NCI-H2029 (cell line): ENCODE results near the gene BBLN.

Source experiments
- DNase-seq: peaks from one replicate; lab custom pipeline; 2025; lab: John Stamatoyannopoulos, UW

BBLN gene

GRCh38 chr9:128145536-128145935 is 14.5 kb upstream of the BBLN start:
- no peak for DNase-seq

DNA sequence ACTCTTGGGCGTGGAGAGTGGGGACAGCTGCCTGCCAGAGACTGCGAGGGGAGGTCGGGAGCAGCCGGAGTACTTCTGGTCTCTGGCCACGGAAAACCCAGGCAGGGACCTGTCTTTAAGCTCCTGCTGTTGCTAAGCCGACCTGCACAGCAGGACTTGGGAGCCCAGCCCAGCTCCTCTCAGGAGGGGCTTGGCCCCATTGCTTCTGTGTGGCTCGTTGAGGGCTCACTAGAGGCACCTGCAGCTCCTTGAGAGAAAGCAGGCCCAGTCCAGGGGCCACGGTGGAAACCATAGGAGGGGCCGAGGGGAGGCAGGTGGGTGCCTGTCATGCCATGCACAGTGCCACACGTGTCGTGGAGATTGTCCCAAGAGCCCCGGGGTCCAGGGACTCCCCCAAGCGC is 14.1 kb upstream of the BBLN start:
- no peak for DNase-seq

DNA sequence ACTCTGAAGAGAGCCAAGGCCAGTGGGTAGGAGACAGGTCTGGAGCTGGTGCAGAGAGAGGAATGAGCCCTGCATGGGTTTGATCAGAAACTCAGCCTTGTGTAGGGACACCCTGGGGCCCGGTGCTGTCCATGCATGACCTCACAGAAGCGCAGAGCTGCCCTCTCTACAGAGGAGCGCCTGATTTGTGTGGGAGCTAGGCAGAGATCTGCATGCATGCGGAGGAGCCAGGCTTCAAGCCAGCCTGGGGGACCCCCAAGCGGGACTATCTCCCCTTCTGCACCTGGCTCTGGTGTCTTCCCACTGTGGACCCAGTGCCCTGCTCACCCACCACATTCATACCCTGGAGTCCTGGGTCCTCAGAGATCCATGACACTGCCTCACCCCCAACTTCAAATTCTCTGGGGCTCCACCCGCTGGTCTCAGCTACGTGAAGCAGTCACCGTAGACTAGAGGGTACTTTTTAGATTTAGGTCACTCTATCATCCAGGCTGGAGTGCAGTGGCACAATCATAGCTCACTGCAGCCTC is 13.4 kb upstream of the BBLN start:
- no peak for DNase-seq

DNA sequence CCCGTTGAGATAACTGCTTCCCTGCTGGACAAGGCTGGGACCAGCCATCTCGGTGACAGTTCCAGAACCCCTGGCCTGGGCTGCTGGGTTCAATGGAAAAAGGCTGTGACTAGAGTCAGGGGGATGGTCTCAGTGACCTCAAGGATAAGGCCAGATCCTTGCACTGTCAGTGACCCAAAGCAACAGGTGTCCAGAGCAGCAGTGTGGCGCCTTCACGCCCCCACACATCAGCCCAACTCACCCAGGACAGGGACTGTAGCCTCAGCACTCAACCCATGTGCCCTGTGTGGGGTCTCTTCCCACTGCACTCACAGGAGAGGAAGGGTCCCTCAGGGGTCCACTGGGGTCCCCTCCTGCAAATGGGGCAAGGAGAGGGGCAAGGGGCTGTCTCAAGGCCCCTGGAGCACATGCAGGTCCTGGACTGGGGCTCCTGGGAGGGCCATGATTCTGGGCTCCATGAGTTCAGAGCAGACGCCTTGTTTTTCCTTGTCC is 11.5 kb upstream of the BBLN start:
- no peak for DNase-seq

DNA sequence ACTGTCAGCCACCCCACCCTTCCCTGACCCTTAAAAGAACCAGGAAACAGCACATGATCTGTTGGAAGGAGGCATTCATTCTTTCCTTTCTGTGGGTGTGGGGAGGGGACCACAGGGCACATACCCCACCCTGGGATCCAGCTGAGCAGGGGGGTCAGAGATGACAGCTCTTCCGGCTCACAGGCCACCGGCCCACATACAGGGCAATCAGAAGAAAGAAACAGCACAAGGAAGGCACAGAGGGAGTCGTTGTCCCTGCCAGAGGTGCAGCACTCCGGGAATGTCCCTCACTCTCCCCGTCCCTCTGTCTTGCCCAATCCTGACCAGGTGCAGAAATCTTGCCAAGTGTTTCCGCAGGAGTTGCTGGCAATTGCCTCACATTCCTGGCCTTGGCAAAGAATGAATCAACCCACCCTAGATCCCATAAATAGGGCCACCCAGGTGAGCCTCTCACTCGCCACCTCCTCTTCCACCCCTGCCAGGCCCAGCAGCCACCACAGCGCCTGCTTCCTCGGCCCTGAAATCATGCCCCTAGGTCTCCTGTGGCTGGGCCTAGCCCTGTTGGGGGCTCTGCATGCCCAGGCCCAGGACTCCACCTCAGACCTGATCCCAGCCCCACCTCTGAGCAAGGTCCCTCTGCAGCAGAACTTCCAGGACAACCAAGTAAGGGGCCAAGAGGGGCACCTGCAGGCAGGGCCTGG is 10.9 kb upstream of the BBLN start, which contains the start of gene LCN2:
LCN2 (plus strand) TSS at position 453 of the 701 bp plus-strand sequence; CDS start at position 526, 73 bp downstream.
- DNase-seq: no peak

DNA sequence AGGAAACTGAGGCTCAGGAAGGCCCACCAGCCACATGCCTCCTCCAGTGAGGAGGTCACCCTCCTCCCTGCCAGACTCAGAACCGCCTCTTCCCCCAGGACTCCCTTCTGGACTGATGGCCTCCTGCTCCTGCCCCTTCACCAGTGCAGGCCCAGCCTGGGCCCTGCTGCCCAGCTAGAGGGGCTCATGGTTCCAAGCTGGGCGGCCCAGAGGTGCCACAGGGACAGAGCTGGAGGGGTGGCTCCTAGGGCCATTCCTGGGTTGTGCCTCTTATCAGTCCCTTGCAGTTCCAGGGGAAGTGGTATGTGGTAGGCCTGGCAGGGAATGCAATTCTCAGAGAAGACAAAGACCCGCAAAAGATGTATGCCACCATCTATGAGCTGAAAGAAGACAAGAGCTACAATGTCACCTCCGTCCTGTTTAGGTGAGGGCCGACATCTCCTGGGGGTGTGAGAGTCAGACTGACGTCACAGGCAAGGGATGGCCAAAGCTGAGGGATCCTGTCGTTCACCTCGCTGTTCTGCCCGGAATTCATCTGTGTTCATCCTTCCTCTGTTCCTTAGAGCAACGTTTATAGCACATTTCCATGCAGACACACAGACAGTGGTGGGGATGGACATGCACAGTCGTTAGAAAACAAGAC is 10.0 kb upstream of the BBLN start:
- DNase-seq: no peak

DNA sequence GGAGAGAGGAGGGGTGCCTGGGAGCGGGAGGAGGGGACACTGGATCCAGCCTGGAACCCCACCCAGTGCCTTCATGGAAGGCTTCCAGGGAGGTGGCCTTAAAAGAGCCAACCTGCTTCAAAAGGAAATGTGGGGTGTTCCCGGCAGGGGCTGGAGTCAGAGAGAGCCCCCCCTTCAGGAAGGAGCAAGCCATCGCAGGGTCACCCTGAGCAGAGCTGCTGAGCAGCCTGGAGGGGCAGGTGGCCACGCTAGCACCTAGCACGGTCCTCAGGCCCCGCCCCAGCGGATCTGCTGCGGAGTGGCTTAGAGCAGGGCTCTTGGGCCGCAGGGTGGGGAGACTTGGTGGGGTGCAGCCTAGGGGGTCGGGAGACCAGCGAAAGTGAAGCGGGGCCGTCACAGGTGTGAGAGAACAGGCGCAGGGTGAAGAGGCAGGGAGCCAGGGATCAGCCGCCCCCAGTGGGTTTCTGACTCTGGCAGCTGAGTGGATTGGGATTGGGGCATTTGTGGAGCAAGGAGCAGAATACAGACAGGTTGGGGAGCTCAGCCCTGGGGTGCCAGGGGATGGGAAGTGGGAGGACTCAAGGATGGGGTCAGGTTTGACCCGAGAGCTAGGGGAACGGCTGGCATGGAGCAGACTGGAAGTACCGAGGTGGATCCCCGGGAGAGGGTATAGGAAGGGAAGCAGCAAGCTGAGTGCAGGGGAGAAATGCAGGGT is 9.3 kb upstream of the BBLN start:
- no peak for DNase-seq

DNA sequence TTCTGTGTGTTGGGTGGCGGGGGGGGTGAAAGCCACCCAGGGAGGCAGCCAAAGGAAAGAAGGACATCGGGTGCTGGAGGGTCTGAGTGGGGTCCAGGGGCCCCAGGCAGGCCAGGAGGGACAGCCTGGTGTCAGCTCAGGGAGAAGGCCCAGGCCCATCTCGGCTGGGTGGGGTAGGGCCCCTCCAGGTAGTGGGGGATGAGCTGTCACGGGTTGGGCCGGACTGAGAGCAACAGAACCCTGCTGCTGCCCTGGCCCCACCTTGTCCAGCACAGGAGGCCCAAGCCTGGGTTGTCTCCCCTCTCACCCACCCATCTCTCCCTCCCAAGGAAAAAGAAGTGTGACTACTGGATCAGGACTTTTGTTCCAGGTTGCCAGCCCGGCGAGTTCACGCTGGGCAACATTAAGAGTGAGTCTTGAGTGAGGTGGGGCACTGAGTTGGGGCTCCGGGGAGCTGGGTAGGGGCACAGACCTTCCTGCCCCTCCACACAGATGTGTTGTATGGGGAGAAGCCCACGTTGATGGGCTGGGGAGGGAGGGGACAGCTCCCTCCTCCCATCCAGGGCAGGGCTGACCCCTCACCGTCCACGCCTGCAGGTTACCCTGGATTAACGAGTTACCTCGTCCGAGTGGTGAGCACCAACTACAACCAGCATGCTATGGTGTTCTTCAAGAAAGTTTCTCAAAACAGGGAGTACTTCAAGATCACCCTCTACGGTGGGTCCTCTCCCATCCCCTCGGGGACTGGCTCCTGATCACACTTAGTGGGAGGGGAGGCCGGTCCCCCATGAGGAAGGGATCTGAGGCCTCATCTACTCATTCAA is 8.5 kb upstream of the BBLN start:
- no peak for DNase-seq

DNA sequence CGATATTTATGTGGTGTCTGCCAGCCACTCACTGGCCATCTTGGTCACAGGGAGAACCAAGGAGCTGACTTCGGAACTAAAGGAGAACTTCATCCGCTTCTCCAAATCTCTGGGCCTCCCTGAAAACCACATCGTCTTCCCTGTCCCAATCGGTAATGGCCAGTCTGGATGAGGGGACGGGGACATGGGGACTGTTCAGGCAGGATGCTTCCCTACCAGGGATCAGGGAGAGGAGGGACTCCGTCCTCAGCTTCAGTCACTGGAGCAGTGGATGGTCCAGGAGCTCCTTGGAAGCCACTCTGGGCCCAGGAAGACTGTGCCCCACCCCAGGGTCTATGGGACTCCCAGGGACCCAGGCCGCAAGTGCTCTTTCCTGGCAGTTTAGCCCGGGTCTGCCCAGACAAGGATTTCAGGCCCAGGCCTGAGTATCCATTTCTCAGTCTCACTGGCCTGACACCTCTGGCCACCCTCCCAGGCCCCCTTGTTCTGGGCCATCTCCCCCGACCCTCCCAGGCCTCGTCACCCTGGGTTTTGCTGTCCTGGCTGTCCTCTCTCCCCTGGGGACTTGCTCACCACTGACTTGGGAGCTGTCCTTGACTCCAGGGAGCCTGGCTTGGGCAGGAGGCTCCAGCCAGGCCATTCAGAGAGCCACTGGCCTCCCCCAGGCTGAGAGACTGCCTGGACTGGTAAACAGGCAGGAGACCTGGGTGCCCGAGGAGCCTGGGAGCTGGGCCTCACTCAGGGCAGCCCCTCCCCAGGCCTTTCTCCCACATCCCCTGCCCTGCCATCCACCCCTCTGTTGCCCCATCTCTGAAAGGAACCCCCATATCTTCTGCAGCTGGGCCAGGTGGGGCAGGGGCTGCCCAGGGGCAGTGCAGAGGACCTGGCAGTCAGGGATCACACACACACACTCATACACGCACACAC is 7.7 kb upstream of the BBLN start:
- no peak for DNase-seq

DNA sequence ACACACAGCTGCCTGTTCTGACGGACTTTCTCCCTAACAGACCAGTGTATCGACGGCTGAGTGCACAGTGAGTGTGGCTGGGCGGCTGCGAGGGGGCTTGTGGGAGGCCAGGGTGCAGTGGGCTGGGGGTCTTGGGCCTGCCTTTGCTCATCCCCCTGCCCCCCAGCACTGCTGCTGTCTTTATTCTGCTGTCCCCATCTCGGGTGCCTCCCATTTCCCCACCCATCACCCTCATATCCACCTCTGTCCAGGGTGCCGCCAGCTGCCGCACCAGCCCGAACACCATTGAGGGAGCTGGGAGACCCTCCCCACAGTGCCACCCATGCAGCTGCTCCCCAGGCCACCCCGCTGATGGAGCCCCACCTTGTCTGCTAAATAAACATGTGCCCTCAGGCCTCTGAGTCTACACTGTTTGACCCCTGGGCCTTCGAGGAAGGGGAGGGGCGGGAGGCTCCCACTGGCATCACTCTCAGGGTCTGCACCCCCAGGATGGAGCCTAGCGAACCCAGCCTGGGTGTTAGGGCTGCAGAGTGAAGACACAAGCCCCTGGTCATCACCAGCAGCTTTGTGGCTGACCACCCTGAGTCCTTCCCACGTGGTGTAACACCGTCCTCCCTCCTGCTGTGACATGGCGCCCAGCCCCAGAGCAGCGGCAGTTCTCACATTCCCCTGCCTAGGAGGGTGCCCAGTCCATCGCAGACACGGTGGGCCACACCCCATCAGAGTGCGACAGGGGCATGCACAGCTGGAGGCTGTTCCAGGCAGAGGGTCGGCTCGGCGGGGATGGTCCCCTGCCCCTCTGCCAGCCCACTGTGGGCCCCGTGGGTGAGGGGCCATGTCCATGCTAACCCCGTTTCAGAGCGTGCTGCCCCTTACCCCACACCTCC is 6.8 kb upstream of the BBLN start:
- DNase-seq: no peak

- DNase-seq: no peak
These were observed 5.9 kb upstream of the BBLN start for GRCh38 chr9:128153947-128154695.

DNA sequence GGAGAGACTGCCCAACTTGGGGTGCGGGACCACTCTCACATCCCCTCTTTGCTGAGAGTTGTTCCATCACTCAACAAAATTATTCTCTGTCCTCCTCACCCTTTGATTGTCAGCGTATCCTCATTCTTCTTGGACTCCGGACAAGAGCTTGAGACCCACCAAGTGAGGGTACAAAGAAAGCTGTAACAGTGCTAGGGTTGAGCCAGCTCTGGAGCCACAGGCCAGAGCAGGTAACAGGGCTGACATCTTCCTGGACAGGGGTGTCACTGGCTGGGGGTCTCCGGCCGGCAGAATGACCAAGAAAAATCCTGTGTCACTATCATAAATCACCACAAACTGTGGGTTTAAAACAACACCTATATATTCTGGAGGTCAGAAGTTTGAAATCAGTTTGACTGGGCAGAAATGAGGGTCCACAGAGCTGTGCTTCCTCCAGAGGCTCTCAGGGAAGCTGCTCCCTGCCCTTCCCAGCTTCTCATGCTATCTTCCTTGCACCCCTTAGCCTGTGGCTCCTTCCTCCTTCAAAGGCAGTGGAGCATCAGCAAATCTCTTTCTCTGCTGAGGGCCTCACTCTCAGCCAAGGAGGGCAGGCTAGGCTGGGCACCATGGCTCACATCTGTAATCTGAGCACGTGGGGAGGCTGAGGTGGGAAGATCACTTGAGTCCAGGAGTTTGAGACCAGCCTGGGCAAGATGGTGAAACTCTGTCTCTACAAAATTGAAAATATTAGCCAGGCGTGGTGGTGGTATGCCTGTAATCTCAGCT is 4.1 kb upstream of the BBLN start:
- no peak for DNase-seq

DNA sequence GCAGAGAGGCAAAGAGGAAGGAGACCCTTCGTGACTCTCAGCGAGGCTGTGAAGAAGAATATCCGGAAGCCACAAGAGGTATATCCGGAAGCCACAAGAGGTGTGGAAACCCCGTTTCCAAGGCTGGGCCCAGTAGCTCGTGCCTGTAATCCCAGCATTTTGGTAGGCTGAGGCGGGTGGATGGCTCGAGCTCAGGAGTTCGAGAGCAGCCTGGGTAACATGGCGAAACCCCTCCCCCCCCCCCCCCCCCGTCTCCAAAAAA is 612 bp upstream of the BBLN start:
- DNase-seq: peak; percentile 49

GRCh38 chr9:128160603-128160987 is 530 bp downstream of the BBLN start:
- no peak for DNase-seq

DNA sequence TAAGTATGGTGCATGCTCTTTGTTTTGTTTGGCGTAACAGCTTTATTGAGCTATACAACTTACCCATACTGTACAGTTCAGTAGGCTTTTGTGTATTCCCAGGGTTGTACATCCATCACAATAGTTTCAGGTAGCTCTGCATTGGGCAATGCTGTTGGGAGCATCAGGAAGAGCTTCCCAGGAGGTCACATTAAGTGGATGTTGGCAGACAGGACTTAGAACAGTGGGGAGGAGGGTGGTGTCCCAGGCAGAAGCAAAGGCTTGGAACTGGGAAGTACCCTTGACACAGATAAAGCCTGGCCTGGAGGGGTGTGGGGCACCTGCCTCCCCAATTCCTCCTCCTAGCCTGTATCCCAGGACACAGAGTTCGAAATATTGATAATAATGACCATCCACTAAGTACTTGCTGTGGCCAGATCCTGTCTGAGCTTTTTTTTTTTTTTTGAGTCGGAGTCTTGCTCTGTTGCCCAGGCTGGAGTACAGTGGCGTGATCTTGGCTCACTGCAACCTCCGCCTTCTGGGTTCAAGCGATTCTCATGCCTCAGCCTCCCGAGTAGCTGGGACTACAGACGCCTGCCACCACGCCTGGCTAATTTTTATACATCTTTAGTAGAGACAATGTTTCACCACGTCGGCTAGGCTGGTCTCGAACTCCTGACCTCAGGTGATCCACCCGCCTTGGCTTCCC is 1.3 kb downstream of the BBLN start:
- DNase-seq: peak; percentile 37

DNA sequence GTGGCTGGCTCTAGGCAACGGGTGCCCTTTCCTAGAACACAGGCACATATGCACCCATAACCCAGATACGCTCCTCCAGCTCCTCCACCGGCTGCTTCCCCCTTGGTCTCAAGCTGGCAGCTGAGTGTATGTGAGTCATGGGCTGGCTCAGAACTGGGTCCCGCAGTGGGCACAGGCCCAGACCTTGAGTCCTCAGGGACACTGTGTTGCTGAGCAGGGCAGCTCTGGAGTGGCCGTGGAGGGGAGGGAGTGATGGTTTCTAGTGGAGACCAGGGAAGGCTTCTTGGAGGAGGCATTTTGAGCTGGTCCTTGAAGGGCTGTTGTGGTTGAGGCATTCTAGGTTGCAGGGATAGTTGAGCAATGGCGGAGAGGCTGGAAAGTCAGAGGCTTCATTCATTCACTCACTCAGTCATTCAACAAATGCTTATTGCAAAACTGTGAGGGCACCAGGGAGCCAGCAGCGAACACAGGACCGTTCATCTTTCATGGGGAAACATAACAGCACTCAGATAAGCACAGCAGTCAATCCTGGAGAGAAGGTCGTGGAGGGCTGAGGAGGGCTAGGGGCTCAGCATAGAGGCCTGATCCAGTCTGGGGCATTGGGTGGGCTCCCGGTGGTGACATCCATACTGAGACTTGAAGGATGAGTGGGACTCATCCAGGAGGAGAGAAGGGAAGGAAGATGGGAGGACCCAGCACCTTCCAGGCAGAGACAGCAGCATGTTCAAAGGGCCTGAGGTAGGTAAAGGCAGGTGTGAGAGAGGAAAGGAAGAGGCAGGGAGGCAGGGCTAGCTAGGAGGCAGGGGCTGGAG is 2.4 kb downstream of the BBLN start:
- DNase-seq: no peak

DNA sequence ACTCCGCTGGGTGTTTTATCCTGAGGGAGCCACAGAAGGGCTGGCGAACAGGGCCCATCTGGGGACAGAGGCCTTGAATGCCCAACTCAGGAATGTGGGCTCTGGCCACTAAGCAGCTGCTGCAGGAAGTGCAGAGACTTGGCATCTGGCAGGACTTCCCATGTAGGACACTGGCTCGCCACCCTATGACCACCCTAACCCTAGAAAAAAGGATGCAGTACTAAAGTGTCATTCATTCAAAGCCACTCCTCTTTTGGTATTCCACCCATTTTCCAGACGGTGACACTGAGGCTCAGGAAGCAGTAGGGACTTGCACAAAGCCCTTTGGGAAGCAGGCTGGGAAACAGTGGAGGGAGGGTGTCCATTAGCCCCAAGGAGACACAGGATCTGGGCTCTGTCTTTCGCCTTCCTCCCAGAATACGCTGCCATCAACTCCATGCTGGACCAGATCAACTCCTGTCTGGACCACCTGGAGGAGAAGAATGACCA is 3.0 kb downstream of the BBLN start:
- DNase-seq: no peak
